NCI-H2196 (cell line): ENCODE measurements around the gene RHPN2.
"Not testable (repeated sequence)": the region's sequence is repeated elsewhere in the genome, so short reads cannot be mapped to it uniquely, and the experiment has no call there.

Source experiments
- DNase-seq: peaks from one replicate; lab custom pipeline; 2025; ENCODE audit not compliant: unreplicated experiment; lab: John Stamatoyannopoulos, UW

The RHPN2 gene

GRCh38 chr19:32979807-32980206 is 84.9 kb downstream of the RHPN2 start:
- DNase-seq = not testable (repeated sequence)

DNA sequence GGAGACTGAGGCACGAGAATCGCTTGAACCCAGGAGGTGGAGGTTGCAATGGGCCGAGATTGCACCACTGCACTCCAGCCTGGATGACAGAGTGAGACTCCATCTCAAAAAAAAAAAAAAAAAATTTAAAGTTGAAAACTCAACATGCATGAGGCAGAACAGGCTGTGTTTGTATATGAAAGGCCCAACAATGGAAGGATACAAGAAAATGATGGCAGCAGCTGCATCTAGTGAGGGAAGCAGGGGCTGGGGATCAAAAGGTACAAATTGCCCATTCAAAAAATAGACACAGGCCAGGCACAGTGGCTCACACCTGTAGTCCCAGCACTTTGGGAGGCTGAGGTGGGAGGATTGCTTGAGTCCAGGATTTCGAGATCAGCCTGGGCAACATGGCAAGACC is 86.9 kb downstream of the RHPN2 start:
- not testable (repeated sequence) for DNase-seq

- peak; percentile 9 for DNase-seq
These were observed 87.4 kb downstream of the RHPN2 start for GRCh38 chr19:32977280-32977679.

- peak; percentile 85 for DNase-seq
These were observed 88.4 kb downstream of the RHPN2 start for GRCh38 chr19:32976223-32976805.

- peak; percentile 99 for DNase-seq
These were observed 92.8 kb downstream of the RHPN2 start, which contains the start of the genes CEP89 and FAAP24 for GRCh38 chr19:32971715-32972540. CEP89 (minus strand) TSS chr19:32971958; CDS start chr19:32971874, 84 bp downstream. FAAP24 (plus strand) TSS chr19:32972242; CDS start chr19:32973197, 955 bp downstream.

DNA sequence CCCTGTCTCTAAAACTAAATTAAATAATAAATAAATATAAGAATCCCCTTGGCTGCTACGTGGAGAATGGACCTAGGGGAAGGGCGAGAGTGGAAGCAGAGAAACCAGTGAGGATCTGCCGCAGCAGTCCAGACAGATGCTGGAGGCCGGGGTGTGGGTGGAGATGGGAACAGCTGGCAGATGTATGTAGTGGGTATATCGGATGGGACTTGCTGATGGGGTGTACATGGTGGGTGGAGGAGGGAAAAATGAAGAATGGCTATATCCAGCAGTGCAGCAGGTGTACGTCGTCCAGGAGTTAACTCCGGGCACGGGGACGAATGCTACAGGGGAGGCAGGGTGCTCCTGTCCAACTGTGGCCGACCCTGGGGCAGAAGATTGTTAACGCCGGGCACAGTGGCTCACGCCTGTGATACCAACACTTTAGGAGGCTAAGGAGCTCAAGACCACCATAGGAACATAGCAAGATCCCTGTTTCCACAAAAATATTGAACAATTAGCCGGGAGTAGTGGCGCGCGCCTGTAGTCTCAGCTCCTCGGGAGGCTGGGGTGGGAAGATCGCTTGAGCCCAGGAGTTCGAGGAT is 93.6 kb downstream of the RHPN2 start:
- DNase-seq = no peak

DNA sequence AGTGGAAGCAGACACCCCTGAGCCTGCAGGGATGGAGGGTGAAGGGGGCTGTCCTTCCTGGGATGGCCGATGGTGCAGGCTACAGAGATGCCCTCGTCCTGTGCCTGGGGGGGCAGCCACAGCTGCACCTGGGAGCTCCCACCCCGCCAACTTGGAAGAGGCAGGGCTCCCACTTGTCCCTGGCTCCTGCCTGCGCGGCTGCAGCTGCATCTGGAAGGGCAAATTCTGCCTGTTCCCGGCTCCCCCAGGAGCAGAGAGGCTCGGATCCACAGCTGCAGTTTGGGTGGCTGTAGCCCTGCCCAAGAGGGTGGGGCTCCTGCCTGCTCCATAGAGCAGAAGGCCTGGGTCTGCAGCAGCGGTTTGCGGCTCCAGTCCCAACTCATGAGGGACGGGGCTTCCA is 95.1 kb downstream of the RHPN2 start:
- DNase-seq = no peak

GRCh38 chr19:32966750-32967149 is 97.9 kb downstream of the RHPN2 start:
- no peak for DNase-seq

GRCh38 chr19:32945260-32945659 is 119.4 kb downstream of the RHPN2 start:
- DNase-seq = peak; percentile 23

DNA sequence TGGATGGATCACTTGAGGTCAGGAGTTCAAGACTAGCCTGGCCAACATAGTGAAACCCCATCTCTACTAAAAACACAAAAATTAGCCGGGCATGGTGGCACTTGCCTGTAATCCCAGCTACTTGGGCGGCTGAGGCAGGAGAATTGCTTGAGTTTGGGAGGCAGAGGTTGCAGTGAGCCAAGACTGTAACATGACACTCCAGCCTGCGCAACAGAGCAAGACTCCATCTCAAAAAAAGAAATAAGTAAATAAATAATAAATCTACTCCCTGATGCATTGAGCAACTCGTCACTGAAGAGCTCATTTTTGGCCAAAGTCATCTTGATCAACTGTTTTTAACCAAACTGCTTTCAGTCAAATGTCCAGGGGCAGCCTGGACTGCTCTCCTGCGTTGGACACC is 123.4 kb downstream of the RHPN2 start:
- not testable (repeated sequence) for DNase-seq

GRCh38 chr19:32936065-32936464 is 128.6 kb downstream of the RHPN2 start:
- no peak for DNase-seq

DNA sequence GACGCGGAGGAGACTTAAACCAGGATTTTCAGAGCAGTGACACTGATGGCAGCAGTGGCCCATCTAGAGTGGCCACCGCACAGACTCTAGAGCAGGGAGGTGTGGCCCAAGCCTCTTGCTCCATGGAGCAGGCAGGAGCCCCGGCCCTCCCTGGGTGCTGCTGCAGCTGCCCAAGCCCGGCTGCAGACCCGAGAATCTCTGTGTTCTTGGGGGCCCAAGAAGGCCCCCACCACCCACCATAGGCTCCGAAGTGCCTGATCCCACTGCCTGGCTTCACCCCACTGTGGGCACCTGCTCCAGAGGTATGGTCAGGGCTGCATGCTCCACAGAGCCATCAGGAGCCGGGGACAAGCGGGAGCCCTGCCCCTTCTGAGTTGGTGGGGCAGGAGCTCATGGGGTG is 129.1 kb downstream of the RHPN2 start:
- DNase-seq = no peak

GRCh38 chr19:32933571-32933970 is 131.1 kb downstream of the RHPN2 start:
- DNase-seq = no peak

DNA sequence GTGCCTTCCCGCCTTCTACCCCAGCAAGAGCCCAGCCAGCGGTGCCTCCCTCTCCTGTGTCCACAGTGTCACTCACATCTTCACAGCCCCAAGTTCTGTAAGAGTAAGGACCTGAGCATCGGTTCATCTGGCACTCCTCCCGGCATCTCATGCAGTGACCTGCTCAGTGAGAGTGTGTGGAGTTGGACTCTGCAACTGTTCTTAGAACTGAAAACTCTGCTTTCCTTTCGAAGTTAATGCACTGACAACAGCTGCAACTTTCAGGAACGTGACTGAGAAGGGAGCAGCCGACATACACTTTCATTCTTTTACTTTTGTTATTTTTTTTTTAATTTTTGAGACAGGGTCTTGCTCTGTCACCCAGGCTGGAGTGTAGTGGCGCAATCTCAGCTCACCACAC is 134.1 kb downstream of the RHPN2 start:
- DNase-seq = no peak

DNA sequence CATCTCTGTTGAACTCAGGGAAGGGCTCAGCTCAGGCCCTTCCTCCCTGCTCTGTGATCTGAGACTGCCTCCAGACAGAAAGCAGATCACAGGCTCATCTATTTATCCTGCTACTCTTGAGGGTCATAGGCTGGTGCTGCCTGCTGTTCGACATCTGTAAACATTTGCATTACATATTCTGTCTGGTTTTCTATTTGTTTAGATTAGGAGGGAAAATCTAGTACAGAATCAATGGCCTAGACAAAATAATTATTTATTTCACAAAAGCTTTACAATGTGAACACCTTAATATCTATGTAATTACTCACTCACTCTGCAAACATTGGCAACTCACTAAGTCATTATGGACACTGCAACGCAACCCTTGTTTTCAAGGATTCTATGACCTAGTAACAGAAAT is 135.9 kb downstream of the RHPN2 start:
- peak; percentile 35 for DNase-seq
